ENCODE data around the gene HOXA11.

Gene HOXA11

GRCh38 chr7:27151341-27151930 lies 33.6 kb downstream of the HOXA11 start:
- Histone ChIP-seq H4K8ac (ENCODE audit: low read length) (no peak overlapping the region), H3K9ac (ENCODE audit: low read length) (peak overlapping the region; percentile 90), H3K23ac (ENCODE audit: low read length in 2 of 2) (no peak overlapping the region), H2AK5ac (ENCODE audit: low read length, severe bottlenecking) (no peak overlapping the region), H3K4me3 (ENCODE audit: insufficient read depth in 1 of 2, low read depth in 1 of 2, low read length in 2 of 2) (peak overlapping the region in 1 of 2 experiments; percentile 82), H3K79me1 (replicated peaks; ENCODE audit: low read length, poor library complexity, severe bottlenecking) (peaks cover 21% of the 10 kb centered on the region), H3K14ac (ENCODE audit: low read length in 2 of 2) (no peak overlapping the region), H3K4me1 (ENCODE audit: control insufficient read depth, insufficient read depth, low read depth, low read length) (peaks cover 13% of the 10 kb centered on the region), H2BK12ac (ENCODE audit: low read length in 2 of 2) (no peak overlapping the region), H3K27me3 (ENCODE audit: control insufficient read depth in 1 of 2, insufficient read depth in 1 of 2, low read length in 2 of 2) (peaks cover 0 to 67% of the 10 kb centered on the region in 2 experiments), H4K91ac (ENCODE audit: low read length) (no peak overlapping the region), H2BK120ac (ENCODE audit: low read depth, low read length) (no peak overlapping the region), H3K4ac (ENCODE audit: low read depth in 1 of 2, low read length in 2 of 2) (peak overlapping the region in 1 of 2 experiments; percentile 29), H3K4me2 (ENCODE audit: low read length, poor library complexity, severe bottlenecking) (no peak overlapping the region), H3K9me3 (ENCODE audit: control insufficient read depth, low read length) (no peaks in the 10 kb centered on the region), H3K36me3 (ENCODE audit: control insufficient read depth in 1 of 2, insufficient read depth in 2 of 2, low read depth in 1 of 2, low read length in 2 of 2) (peaks cover 2 to 35% of the 10 kb centered on the region in 2 experiments), H2AFZ (ENCODE audit: low read depth, low read length) (no peak overlapping the region), H2BK5ac (ENCODE audit: low read depth, low read length, poor library complexity, severe bottlenecking) (no peak overlapping the region), H3K27ac (ENCODE audit: low read length, poor library complexity, severe bottlenecking) (no peak overlapping the region), H3K18ac (ENCODE audit: low read depth in 1 of 2, low read length in 2 of 2) (no peak overlapping the region), H2BK15ac (ENCODE audit: low read depth, poor library complexity, severe bottlenecking) (no peak overlapping the region)
- WGBS: 45% methylated on average over 23 of the region's 27 CpGs
- no peak for DNase-seq

- peaks cover 0 to 61% of the 10 kb centered on the region in 2 experiments for H3K27me3 ChIP-seq (ENCODE audit: control insufficient read depth in 1 of 2, insufficient read depth in 1 of 2, low read length in 2 of 2)
- H4K91ac ChIP-seq (ENCODE audit: low read length): no peak overlapping the region
- peaks cover 8 to 32% of the 10 kb centered on the region in 2 experiments for H3K36me3 ChIP-seq (ENCODE audit: control insufficient read depth in 1 of 2, insufficient read depth in 2 of 2, low read depth in 1 of 2, low read length in 2 of 2)
- H3K4me3 ChIP-seq (ENCODE audit: insufficient read depth in 1 of 2, low read depth in 1 of 2, low read length in 2 of 2): peak overlapping the region in 1 of 2 experiments; percentile 82
- no peak overlapping the region for H2AK5ac ChIP-seq (ENCODE audit: low read length, severe bottlenecking)
- WGBS: 34% methylated on average over 58 of the region's 58 CpGs
- no peak overlapping the region for H2BK120ac ChIP-seq (ENCODE audit: low read depth, low read length)
- H3K23ac ChIP-seq (ENCODE audit: low read length in 2 of 2): no peak overlapping the region
- peak overlapping the region in 1 of 2 experiments; percentile 29 for H3K4ac ChIP-seq (ENCODE audit: low read depth in 1 of 2, low read length in 2 of 2)
- no peak overlapping the region for H3K27ac ChIP-seq (ENCODE audit: low read length, poor library complexity, severe bottlenecking)
- H2AFZ ChIP-seq (ENCODE audit: low read depth, low read length): no peak overlapping the region
- H2BK5ac ChIP-seq (ENCODE audit: low read depth, low read length, poor library complexity, severe bottlenecking): no peak overlapping the region
- H3K4me1 ChIP-seq (ENCODE audit: control insufficient read depth, insufficient read depth, low read depth, low read length): peaks cover 13% of the 10 kb centered on the region
- peak overlapping the region; percentile 90 for H3K9ac ChIP-seq (ENCODE audit: low read length)
- no peaks in the 10 kb centered on the region for H3K9me3 ChIP-seq (ENCODE audit: control insufficient read depth, low read length)
- peak; percentile 65 for DNase-seq
- H2BK12ac ChIP-seq (ENCODE audit: low read length in 2 of 2): no peak overlapping the region
- no peak overlapping the region for H3K18ac ChIP-seq (ENCODE audit: low read depth in 1 of 2, low read length in 2 of 2)
- H2BK15ac ChIP-seq (ENCODE audit: low read depth, poor library complexity, severe bottlenecking): no peak overlapping the region
- peaks cover 22% of the 10 kb centered on the region for H3K79me1 ChIP-seq (replicated peaks; ENCODE audit: low read length, poor library complexity, severe bottlenecking)
- H4K8ac ChIP-seq (ENCODE audit: low read length): no peak overlapping the region
- no peak overlapping the region for H3K14ac ChIP-seq (ENCODE audit: low read length in 2 of 2)
- H3K4me2 ChIP-seq (ENCODE audit: low read length, poor library complexity, severe bottlenecking): no peak overlapping the region
Observed at GRCh38 chr7:27150568-27151340, 34.3 kb downstream of the HOXA11 start.

- Histone ChIP-seq H3K23ac (ENCODE audit: low read length in 2 of 2) (no peak overlapping the region), H3K4me1 (ENCODE audit: control insufficient read depth, insufficient read depth, low read depth, low read length) (peaks cover 13% of the 10 kb centered on the region), H3K4me2 (ENCODE audit: low read length, poor library complexity, severe bottlenecking) (no peak overlapping the region), H2AK5ac (ENCODE audit: low read length, severe bottlenecking) (no peak overlapping the region), H2AFZ (ENCODE audit: low read depth, low read length) (no peak overlapping the region), H3K4me3 (ENCODE audit: insufficient read depth in 1 of 2, low read depth in 1 of 2, low read length in 2 of 2) (peak overlapping the region in 1 of 2 experiments; percentile 82), H3K9me3 (ENCODE audit: control insufficient read depth, low read length) (no peaks in the 10 kb centered on the region), H3K36me3 (ENCODE audit: control insufficient read depth in 1 of 2, insufficient read depth in 2 of 2, low read depth in 1 of 2, low read length in 2 of 2) (peaks cover 12 to 34% of the 10 kb centered on the region in 2 experiments), H3K79me1 (replicated peaks; ENCODE audit: low read length, poor library complexity, severe bottlenecking) (peaks cover 25% of the 10 kb centered on the region), H2BK12ac (ENCODE audit: low read length in 2 of 2) (peak overlapping the region in 1 of 2 experiments; percentile 38), H3K9ac (ENCODE audit: low read length) (peak overlapping the region; percentile 90), H3K4ac (ENCODE audit: low read depth in 1 of 2, low read length in 2 of 2) (no peak overlapping the region), H3K18ac (ENCODE audit: low read depth in 1 of 2, low read length in 2 of 2) (no peak overlapping the region), H4K91ac (ENCODE audit: low read length) (no peak overlapping the region), H2BK15ac (ENCODE audit: low read depth, poor library complexity, severe bottlenecking) (no peak overlapping the region), H3K27me3 (ENCODE audit: control insufficient read depth in 1 of 2, insufficient read depth in 1 of 2, low read length in 2 of 2) (peaks cover 0 to 53% of the 10 kb centered on the region in 2 experiments), H2BK5ac (ENCODE audit: low read depth, low read length, poor library complexity, severe bottlenecking) (no peak overlapping the region), H3K27ac (ENCODE audit: low read length, poor library complexity, severe bottlenecking) (no peak overlapping the region), H4K8ac (ENCODE audit: low read length) (no peak overlapping the region), H2BK120ac (ENCODE audit: low read depth, low read length) (no peak overlapping the region), H3K14ac (ENCODE audit: low read length in 2 of 2) (no peak overlapping the region)
- WGBS: 66% methylated on average over 6 of the region's 13 CpGs
- DNase-seq: no peak
Observed at GRCh38 chr7:27149842-27150567, 35.0 kb downstream of the HOXA11 start.
